Measurements from ENCODE around the gene PTPN1. TPM values are rescaled to one million over a fixed set of nuclear protein-coding genes. Genes with fewer than 3 reads are reported as not detected.

The PTPN1 gene
- total RNA-seq, 1 donor from 2014 or later, result 38.1 TPM

- Histone ChIP-seq H3F3A (ENCODE audit: low read depth) (peaks cover 4% of the 10 kb centered on the region), H3K9me3 (ENCODE audit: low read depth) (no peaks in the 10 kb centered on the region), H2AFZ (replicated peaks) (no peak overlapping the region), H3K4me3 (no peak overlapping the region), H3K27ac (no peak overlapping the region), H3K79me2 (ENCODE audit: low read depth) (no peaks in the 10 kb centered on the region), H3K9ac (no peak overlapping the region), H3K27me3 (no peaks in the 10 kb centered on the region), H4K20me1 (ENCODE audit: low read depth) (peaks cover 15% of the 10 kb centered on the region), H3K36me3 (no peaks in the 10 kb centered on the region), H3K4me2 (no peak overlapping the region), H3K4me1 (no peaks in the 10 kb centered on the region)
- Mint-ChIP-seq H3K36me3 (peaks cover 14% of the 10 kb centered on the region), H3K27me3 (ENCODE audit: insufficient read depth, low read depth) (peaks cover 4% of the 10 kb centered on the region), H3K4me3 (no peak overlapping the region), H3K9me3 (no peaks in the 10 kb centered on the region), H3K4me1 (peaks cover 27% of the 10 kb centered on the region), H3K27ac (no peak overlapping the region)
- DNase-seq (ENCODE audit: low spot score), result no peak
- TF ChIP-seq EZH2phosphoT487 (IDR thresholded peaks at IDR 0.05) (no peak), EZH2 (IDR thresholded peaks at IDR 0.05) (no peak)
These were observed 63.9 kb downstream of the PTPN1 start for GRCh38 chr20:50574108-50574507.

GRCh38 chr20:50574586-50574985, 64.4 kb downstream of the PTPN1 start:
- TF ChIP-seq CTCF (IDR thresholded peaks at IDR 0.05) (no peak), EZH2phosphoT487 (IDR thresholded peaks at IDR 0.05) (no peak), EZH2 (IDR thresholded peaks at IDR 0.05) (no peak)
- H3F3A ChIP-seq (ENCODE audit: low read depth), result peaks cover 4% of the 10 kb centered on the region
- H3K4me3 ChIP-seq, result no peak overlapping the region
- Mint-ChIP-seq H3K27ac (no peak overlapping the region), H3K4me3 (no peak overlapping the region), H3K27me3 (ENCODE audit: insufficient read depth, low read depth) (peaks cover 4% of the 10 kb centered on the region), H3K9me3 (no peaks in the 10 kb centered on the region), H3K4me1 (peaks cover 27% of the 10 kb centered on the region), H3K36me3 (peaks cover 15% of the 10 kb centered on the region)
- H3K4me2 ChIP-seq, result no peak overlapping the region
- H3K4me1 ChIP-seq, result no peaks in the 10 kb centered on the region
- peaks cover 15% of the 10 kb centered on the region for H4K20me1 ChIP-seq (ENCODE audit: low read depth)
- DNase-seq (ENCODE audit: low spot score), result no peak
- no peak overlapping the region for H3K27ac ChIP-seq
- H3K9me3 ChIP-seq (ENCODE audit: low read depth), result no peaks in the 10 kb centered on the region
- H3K9ac ChIP-seq, result no peak overlapping the region
- no peaks in the 10 kb centered on the region for H3K79me2 ChIP-seq (ENCODE audit: low read depth)
- no peaks in the 10 kb centered on the region for H3K27me3 ChIP-seq
- H3K36me3 ChIP-seq, result no peaks in the 10 kb centered on the region
- no peak overlapping the region for H2AFZ ChIP-seq (replicated peaks)

- Histone ChIP-seq H3K36me3 (no peaks in the 10 kb centered on the region), H3K4me3 (no peak overlapping the region), H3K9me3 (ENCODE audit: low read depth) (no peaks in the 10 kb centered on the region), H3K27me3 (no peaks in the 10 kb centered on the region), H3K79me2 (ENCODE audit: low read depth) (no peaks in the 10 kb centered on the region), H3K9ac (no peak overlapping the region), H3K27ac (no peak overlapping the region), H3F3A (ENCODE audit: low read depth) (peaks cover 4% of the 10 kb centered on the region), H3K4me2 (no peak overlapping the region), H2AFZ (replicated peaks) (no peak overlapping the region), H4K20me1 (ENCODE audit: low read depth) (peaks cover 21% of the 10 kb centered on the region), H3K4me1 (no peaks in the 10 kb centered on the region)
- Mint-ChIP-seq H3K4me3 (no peak overlapping the region), H3K9me3 (no peaks in the 10 kb centered on the region), H3K27ac (no peak overlapping the region), H3K4me1 (peaks cover 27% of the 10 kb centered on the region), H3K27me3 (ENCODE audit: insufficient read depth, low read depth) (peaks cover 4% of the 10 kb centered on the region), H3K36me3 (peaks cover 18% of the 10 kb centered on the region)
- peak; percentile 72 for TF ChIP-seq CTCF (IDR thresholded peaks at IDR 0.05)
- TF ChIP-seq EZH2 (IDR thresholded peaks at IDR 0.05), result no peak
- peak; percentile 72 for DNase-seq (ENCODE audit: low spot score)
These were observed 65.9 kb downstream of the PTPN1 start for GRCh38 chr20:50575865-50576720.

Measured in neural progenitor cell (in vitro differentiated cells).